HCT116 (cell line): ENCODE measurements around the gene TMEM45B. TPM values are rescaled to one million over a fixed set of nuclear protein-coding genes. Genes with fewer than 3 reads are reported as not detected.
"Not testable (repeated sequence)": the region's sequence is repeated elsewhere in the genome, so short reads cannot be mapped to it uniquely, and the experiment has no call there.

Experiments used
- ATAC-seq: fragments of 200-7000 bp; cut with Tn5 transposase; 2 replicates; pipeline ENCODE4 v1.9.1; 2020; ENCODE audit warnings: mild to moderate bottlenecking, moderate library complexity
- BruUV-seq: library from RNA; stranded (reverse); fragments of 400-500 nt; replicated peaks from 2 replicates; lab custom pipeline; 2021; lab: Mats Ljungman, UMichigan
- CTCF ChIA-PET: fragments of 300-600 bp; sonication (Branson Sonifier 250); formaldehyde crosslinking; loops from one replicate; lab custom pipeline; 2021; ENCODE audit warnings: antibody characterized with exemption; lab: Charles Lee
- POLR2A ChIA-PET: fragments of 300-600, 350-600 bp; sonication (Branson Sonifier 250); formaldehyde crosslinking; loops from one replicate; lab custom pipeline; 2021; ENCODE audit warnings: antibody characterized with exemption; lab: Charles Lee
- RAD21 ChIA-PET, 2 experiments: fragments of 300-600 bp; sonication (Branson Sonifier 250); formaldehyde crosslinking; loops; one replicate each; lab custom pipeline; 2023; ENCODE audit warnings: low total read pairs in 2 of 2; ENCODE audit not compliant: uncharacterized antibody in 2 of 2, unreplicated experiment in 2 of 2, low non-redundant PET in 1 of 2; lab: Charles Lee
- DNase-seq: peaks from one replicate; pipeline ENCODE4 v3.0.0-alpha.2; 2010; ENCODE audit warnings: low read depth, low spot score
- H2AFZ ChIP-seq: fragments of 200-600 bp; shearing (Covaris generic), sonication (generic); 2 replicates; pipeline ENCODE4 v1.6.1; 2017; ENCODE audit warnings: low read depth, mixed run types, mixed read lengths, antibody characterized with exemption, low read length; ENCODE audit not compliant: poor library complexity, severe bottlenecking
- H3K27ac ChIP-seq: 2 replicates; pipeline ENCODE4 v1.5.1; 2012; ENCODE audit warnings: low read depth, low read length
- H3K27me3 ChIP-seq: fragments of 200-600 bp; sonication (generic); 2 replicates; pipeline ENCODE4 v1.6.1; 2016; ENCODE audit warnings: mixed run types, low read length, mixed read lengths; ENCODE audit not compliant: insufficient read depth
- H3K36me3 ChIP-seq, 2 experiments: fragments of 200-500 bp in 1 of 2; fragments of 200-600 bp in 1 of 2; sonication (Bioruptor generic) in 1 of 2; sonication (generic) in 1 of 2; 2 replicates each; pipeline versions ENCODE4 v1.5.1 to v1.6.1; 2014 to 2016; ENCODE audit warnings: low read length in 2 of 2, inconsistent platforms in 1 of 2, mixed read lengths in 1 of 2, mixed run types in 1 of 2; ENCODE audit not compliant: insufficient read depth in 2 of 2, control insufficient read depth in 1 of 2
- H3K4me1 ChIP-seq, 2 experiments: fragments of 200-600 bp in 1 of 2; sonication (generic) in 1 of 2; 2 replicates each; pipeline versions ENCODE4 v1.5.1 to v1.6.1; 2012 to 2017; ENCODE audit warnings: low read length in 2 of 2, inconsistent platforms in 1 of 2, mild to moderate bottlenecking in 1 of 2, mixed read lengths in 1 of 2, mixed run types in 1 of 2, moderate library complexity in 1 of 2; ENCODE audit not compliant: insufficient read depth in 2 of 2, control insufficient read depth in 1 of 2
- H3K4me2 ChIP-seq: fragments of 200-600 bp; sonication (generic); 2 replicates; pipeline ENCODE4 v1.6.1; 2017; ENCODE audit warnings: mixed run types, low read length, mixed read lengths
- H3K4me3 ChIP-seq, 2 experiments: fragments of 200-600 bp in 1 of 2; sonication (generic) in 1 of 2; replicated peaks in 1 of 2; 2 replicates each; pipeline ENCODE4 v1.5.1; 2011 to 2016; ENCODE audit warnings: low read length in 2 of 2, control low read depth in 1 of 2, low read depth in 1 of 2, mild to moderate bottlenecking in 1 of 2, mixed read lengths in 1 of 2, mixed run types in 1 of 2
- H3K79me2 ChIP-seq: fragments of 200-600 bp; sonication (generic); 2 replicates; pipeline ENCODE4 v1.6.1; 2017; ENCODE audit warnings: mild to moderate bottlenecking, mixed run types, low read length, moderate library complexity, mixed read lengths; ENCODE audit not compliant: insufficient read depth
- H3K9ac ChIP-seq: fragments of 200-600 bp; sonication (generic); 2 replicates; pipeline ENCODE4 v1.6.1; 2016; ENCODE audit warnings: low read length, mixed read lengths
- H3K9me2 ChIP-seq: fragments of 200-600 bp; sonication (generic), shearing (Covaris generic); 2 replicates; pipeline ENCODE4 v1.6.1; 2017; ENCODE audit warnings: mixed run types, mild to moderate bottlenecking, moderate library complexity; ENCODE audit not compliant: insufficient read depth
- H3K9me3 ChIP-seq, 2 experiments: fragments of 200-500 bp in 1 of 2; fragments of 200-600 bp in 1 of 2; sonication (Bioruptor generic) in 1 of 2; sonication (generic) in 1 of 2; 2 replicates each; pipeline ENCODE4 v1.6.1; 2014 to 2017; ENCODE audit warnings: low read length in 2 of 2, mixed read lengths in 2 of 2, inconsistent platforms in 1 of 2, low read depth in 1 of 2, mild to moderate bottlenecking in 1 of 2, mixed run types in 1 of 2, moderate library complexity in 1 of 2; ENCODE audit not compliant: control insufficient read depth in 1 of 2, insufficient read depth in 1 of 2
- H4K20me1 ChIP-seq: fragments of 200-600 bp; sonication (generic), shearing (Covaris generic); 2 replicates; pipeline ENCODE4 v1.6.1; 2017; ENCODE audit warnings: mixed run types, mild to moderate bottlenecking, moderate library complexity; ENCODE audit not compliant: insufficient read depth
- ATF3 ChIP-seq: IDR thresholded peaks from 2 replicates; pipeline ENCODE4 v1.6.1; 2012
- ELF1 ChIP-seq: IDR thresholded peaks from 2 replicates; pipeline ENCODE4 v1.6.1; 2012; ENCODE audit warnings: low read depth, borderline replicate concordance
- FOSL1 ChIP-seq: IDR thresholded peaks from 2 replicates; pipeline ENCODE4 v1.6.1; 2012; ENCODE audit warnings: low read depth
- JUND ChIP-seq: IDR thresholded peaks from 2 replicates; pipeline ENCODE4 v1.6.1; 2012
- POLR2AphosphoS5 ChIP-seq: IDR thresholded peaks from 2 replicates; pipeline ENCODE4 v1.6.1; 2011; ENCODE audit warnings: mild to moderate bottlenecking, low read depth, low read length, moderate library complexity
- SP1 ChIP-seq: IDR thresholded peaks from 2 replicates; pipeline ENCODE4 v1.6.1; 2012; ENCODE audit warnings: low read depth
- SRF ChIP-seq: IDR thresholded peaks from 2 replicates; pipeline ENCODE4 v1.6.1; 2012; ENCODE audit warnings: low read depth
- TCF7L2 ChIP-seq: IDR thresholded peaks from 2 replicates; pipeline ENCODE4 v1.7.0; 2011; ENCODE audit warnings: borderline replicate concordance, inconsistent platforms; ENCODE audit not compliant: insufficient read depth, insufficient read length; ENCODE audit errors: extremely low read depth
- ZBTB33 ChIP-seq: IDR thresholded peaks from 2 replicates; pipeline ENCODE4 v1.6.1; 2011; ENCODE audit warnings: mild to moderate bottlenecking, low read length, moderate library complexity; ENCODE audit not compliant: insufficient replicate concordance; ENCODE audit errors: extremely low read depth
- ZFX ChIP-seq: fragments of 450-650 bp; IDR thresholded peaks from 2 replicates; pipeline ENCODE4 v1.6.1; 2017
- intact Hi-C: fragments of 100-400 bp; cut with micrococcal nuclease; formaldehyde crosslinking; loops from 2 replicates; pipeline ENCODE4 v1.10.0; 2022
- total RNA-seq: library from RNA; stranded (reverse); gene quantifications from one replicate; pipeline ENCODE4 v1.2.1, GENCODE V29; 2021; ENCODE audit not compliant: unreplicated experiment

TMEM45B gene
- total RNA-seq, 1 experiment from 2014 or later, result not detected

- no peak for TF ChIP-seq ATF3
These were observed 20.6 kb upstream of the TMEM45B start (continued) for GRCh38 chr11:129795089-129795488.

GRCh38 chr11:129798212-129798611 lies 17.4 kb upstream of the TMEM45B start:
- BruUV-seq, result no TSS peak
- Histone ChIP-seq H3K36me3 (no peaks in the 10 kb centered on the region), H3K4me1 (peaks cover 0 to 2% of the 10 kb centered on the region in 2 experiments; a peak in 2 of 4 replicates), H3K9ac (no peak overlapping the region), H3K27ac (no peak overlapping the region), H3K9me2 (no peaks in the 10 kb centered on the region), H3K4me3 (no peak overlapping the region), H2AFZ (no peak overlapping the region), H3K4me2 (no peak overlapping the region), H3K79me2 (no peaks in the 10 kb centered on the region), H4K20me1 (no peaks in the 10 kb centered on the region), H3K27me3 (no peaks in the 10 kb centered on the region), H3K9me3 (no peaks in the 10 kb centered on the region)
- RAD21 ChIA-PET, result no interaction called here
- intact Hi-C loops, result no loop called here
- no peak for ATAC-seq
- CTCF ChIA-PET, result no interaction called here
- TF ChIP-seq SP1 (no peak), TCF7L2 (no peak), ZBTB33 (no peak), SRF (no peak), FOSL1 (no peak), POLR2AphosphoS5 (no peak), JUND (no peak), ZFX (no peak), ATF3 (no peak), ELF1 (no peak)
- DNase-seq, result no peak
- POLR2A ChIA-PET, result no interaction called here

- H3K4me2 ChIP-seq, H3K27me3 ChIP-seq, H3K79me2 ChIP-seq, H3K9me2 ChIP-seq, H3K27ac ChIP-seq, H3K36me3 ChIP-seq, H4K20me1 ChIP-seq, DNase-seq, H3K9me3 ChIP-seq, BruUV-seq, RAD21 ChIA-PET, H3K4me3 ChIP-seq, H3K9ac ChIP-seq, POLR2A ChIA-PET, ATAC-seq, CTCF ChIA-PET, H2AFZ ChIP-seq, intact Hi-C loops: not testable (repeated sequence)
- H3K4me1 ChIP-seq, result peaks cover 0 to 11% of the 10 kb centered on the region in 2 experiments; a peak in 3 of 4 replicates
These were observed 15.5 kb upstream of the TMEM45B start for GRCh38 chr11:129800162-129800561.
